ENCODE results near the gene PDE3B. TPM values are rescaled to one million over a fixed set of nuclear protein-coding genes. Genes with fewer than 3 reads are reported as not detected.

The PDE3B gene
- total and polyA plus RNA-seq, 2 of the 8 experiments (the other 6 are each of a cell fraction or from before 2014, with no cell fraction given) = 2.7 to 10.9 TPM

DNA sequence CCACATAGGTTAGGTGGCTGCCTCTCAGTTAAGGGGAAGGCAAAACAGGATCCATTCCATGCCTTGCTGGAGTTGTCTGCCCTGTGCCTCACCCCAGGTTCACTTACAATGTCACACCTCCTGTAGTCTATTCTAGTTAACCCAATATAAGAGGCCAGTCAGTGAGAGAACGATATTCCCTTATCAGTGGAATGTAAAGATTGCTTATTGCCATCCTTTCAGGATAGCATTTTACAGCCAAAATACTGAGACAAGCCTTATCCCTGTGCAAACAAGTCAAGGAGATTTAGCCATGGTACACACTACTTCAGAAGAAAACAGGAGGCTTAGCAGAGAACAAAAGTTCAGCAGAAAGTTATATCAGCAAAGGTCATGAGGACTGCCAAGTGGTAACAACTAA is 242.9 kb downstream of the PDE3B start (continued):
- TF ChIP-seq, protein P1, sequence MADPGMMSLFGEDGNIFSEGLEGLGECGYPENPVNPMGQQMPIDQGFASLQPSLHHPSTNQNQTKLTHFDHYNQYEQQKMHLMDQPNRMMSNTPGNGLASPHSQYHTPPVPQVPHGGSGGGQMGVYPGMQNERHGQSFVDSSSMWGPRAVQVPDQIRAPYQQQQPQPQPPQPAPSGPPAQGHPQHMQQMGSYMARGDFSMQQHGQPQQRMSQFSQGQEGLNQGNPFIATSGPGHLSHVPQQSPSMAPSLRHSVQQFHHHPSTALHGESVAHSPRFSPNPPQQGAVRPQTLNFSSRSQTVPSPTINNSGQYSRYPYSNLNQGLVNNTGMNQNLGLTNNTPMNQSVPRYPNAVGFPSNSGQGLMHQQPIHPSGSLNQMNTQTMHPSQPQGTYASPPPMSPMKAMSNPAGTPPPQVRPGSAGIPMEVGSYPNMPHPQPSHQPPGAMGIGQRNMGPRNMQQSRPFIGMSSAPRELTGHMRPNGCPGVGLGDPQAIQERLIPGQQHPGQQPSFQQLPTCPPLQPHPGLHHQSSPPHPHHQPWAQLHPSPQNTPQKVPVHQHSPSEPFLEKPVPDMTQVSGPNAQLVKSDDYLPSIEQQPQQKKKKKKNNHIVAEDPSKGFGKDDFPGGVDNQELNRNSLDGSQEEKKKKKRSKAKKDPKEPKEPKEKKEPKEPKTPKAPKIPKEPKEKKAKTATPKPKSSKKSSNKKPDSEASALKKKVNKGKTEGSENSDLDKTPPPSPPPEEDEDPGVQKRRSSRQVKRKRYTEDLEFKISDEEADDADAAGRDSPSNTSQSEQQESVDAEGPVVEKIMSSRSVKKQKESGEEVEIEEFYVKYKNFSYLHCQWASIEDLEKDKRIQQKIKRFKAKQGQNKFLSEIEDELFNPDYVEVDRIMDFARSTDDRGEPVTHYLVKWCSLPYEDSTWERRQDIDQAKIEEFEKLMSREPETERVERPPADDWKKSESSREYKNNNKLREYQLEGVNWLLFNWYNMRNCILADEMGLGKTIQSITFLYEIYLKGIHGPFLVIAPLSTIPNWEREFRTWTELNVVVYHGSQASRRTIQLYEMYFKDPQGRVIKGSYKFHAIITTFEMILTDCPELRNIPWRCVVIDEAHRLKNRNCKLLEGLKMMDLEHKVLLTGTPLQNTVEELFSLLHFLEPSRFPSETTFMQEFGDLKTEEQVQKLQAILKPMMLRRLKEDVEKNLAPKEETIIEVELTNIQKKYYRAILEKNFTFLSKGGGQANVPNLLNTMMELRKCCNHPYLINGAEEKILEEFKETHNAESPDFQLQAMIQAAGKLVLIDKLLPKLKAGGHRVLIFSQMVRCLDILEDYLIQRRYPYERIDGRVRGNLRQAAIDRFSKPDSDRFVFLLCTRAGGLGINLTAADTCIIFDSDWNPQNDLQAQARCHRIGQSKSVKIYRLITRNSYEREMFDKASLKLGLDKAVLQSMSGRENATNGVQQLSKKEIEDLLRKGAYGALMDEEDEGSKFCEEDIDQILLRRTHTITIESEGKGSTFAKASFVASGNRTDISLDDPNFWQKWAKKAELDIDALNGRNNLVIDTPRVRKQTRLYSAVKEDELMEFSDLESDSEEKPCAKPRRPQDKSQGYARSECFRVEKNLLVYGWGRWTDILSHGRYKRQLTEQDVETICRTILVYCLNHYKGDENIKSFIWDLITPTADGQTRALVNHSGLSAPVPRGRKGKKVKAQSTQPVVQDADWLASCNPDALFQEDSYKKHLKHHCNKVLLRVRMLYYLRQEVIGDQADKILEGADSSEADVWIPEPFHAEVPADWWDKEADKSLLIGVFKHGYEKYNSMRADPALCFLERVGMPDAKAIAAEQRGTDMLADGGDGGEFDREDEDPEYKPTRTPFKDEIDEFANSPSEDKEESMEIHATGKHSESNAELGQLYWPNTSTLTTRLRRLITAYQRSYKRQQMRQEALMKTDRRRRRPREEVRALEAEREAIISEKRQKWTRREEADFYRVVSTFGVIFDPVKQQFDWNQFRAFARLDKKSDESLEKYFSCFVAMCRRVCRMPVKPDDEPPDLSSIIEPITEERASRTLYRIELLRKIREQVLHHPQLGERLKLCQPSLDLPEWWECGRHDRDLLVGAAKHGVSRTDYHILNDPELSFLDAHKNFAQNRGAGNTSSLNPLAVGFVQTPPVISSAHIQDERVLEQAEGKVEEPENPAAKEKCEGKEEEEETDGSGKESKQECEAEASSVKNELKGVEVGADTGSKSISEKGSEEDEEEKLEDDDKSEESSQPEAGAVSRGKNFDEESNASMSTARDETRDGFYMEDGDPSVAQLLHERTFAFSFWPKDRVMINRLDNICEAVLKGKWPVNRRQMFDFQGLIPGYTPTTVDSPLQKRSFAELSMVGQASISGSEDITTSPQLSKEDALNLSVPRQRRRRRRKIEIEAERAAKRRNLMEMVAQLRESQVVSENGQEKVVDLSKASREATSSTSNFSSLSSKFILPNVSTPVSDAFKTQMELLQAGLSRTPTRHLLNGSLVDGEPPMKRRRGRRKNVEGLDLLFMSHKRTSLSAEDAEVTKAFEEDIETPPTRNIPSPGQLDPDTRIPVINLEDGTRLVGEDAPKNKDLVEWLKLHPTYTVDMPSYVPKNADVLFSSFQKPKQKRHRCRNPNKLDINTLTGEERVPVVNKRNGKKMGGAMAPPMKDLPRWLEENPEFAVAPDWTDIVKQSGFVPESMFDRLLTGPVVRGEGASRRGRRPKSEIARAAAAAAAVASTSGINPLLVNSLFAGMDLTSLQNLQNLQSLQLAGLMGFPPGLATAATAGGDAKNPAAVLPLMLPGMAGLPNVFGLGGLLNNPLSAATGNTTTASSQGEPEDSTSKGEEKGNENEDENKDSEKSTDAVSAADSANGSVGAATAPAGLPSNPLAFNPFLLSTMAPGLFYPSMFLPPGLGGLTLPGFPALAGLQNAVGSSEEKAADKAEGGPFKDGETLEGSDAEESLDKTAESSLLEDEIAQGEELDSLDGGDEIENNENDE (IDR thresholded peaks at IDR 0.05; ENCODE audit: insufficient replicate concordance, low read length) = no peak
- TF ChIP-seq, protein P2, sequence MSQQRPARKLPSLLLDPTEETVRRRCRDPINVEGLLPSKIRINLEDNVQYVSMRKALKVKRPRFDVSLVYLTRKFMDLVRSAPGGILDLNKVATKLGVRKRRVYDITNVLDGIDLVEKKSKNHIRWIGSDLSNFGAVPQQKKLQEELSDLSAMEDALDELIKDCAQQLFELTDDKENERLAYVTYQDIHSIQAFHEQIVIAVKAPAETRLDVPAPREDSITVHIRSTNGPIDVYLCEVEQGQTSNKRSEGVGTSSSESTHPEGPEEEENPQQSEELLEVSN (IDR thresholded peaks at IDR 0.05) = no peak
- no peak for TF ChIP-seq KDM4A (IDR thresholded peaks at IDR 0.05; ENCODE audit: low read depth, low read length, severe bottlenecking)

Data from H1 (cell line).